Stimulated activated CD8-positive, alpha-beta memory T cell treated with anti-CD3 and anti-CD28 coated beads, Interleukin-15, amount 100 ng/mL, for 24 hours (primary cell): ENCODE results near the gene NKX2-1.
"Not testable (repeated sequence)": the region's sequence is repeated elsewhere in the genome, so short reads cannot be mapped to it uniquely, and the experiment has no call there.

Source experiments
- DNase-seq: peaks from one replicate; pipeline ENCODE4 v3.0.0-alpha.2; 2020; ENCODE audit warnings: low read depth

NKX2-1 gene

DNA sequence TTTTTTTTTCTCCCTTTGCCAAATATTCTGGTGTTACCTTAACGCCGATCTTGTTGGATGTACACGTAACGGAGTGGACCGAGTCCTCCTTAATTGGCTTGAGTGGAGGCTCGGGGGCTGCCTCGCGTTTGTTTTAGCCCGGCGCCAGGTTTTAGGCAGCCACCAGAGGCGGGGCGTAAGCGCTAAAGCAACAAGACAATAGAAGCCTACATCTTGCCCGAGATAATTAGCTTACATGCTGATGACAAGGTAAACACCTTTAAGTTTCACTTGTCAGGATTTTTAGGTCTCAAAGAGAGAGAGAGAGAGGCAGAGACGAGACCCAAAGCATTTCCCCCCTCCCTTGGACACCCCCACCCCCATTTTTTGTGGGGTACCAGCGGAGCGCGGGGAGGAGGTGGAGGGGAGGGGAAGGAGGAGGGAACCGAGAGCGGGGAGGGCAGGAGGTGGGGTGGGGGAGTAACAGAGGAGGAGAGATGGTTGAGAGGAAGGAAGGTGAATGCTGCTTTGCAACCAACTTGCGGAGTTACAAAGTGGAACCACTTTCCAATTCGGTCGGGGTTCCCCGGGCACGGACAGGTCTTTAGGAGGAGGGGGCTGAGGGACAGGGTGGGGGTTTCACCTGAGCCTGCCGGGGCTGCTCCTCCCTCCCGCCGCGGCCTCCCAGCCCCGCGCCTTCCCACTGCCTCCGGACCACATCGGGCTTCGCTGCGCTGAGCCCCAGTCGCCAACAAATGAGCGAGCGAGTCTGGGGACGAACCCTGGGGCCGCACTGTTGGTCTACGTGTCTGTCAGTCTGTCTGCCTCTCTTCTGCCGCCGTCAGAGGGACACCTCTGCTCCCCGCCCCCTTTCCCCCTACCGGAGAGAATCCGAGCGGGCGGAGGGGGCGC is at the start of gene NKX2-1:
Gene NKX2-1 (minus strand): TSS at position 802 of the 891 bp plus-strand sequence. CDS start 103 bp downstream, at position 699.
- no peak for DNase-seq

GRCh38 chr14:36556811-36557433 is 36.9 kb upstream of the NKX2-1 start:
- no peak for DNase-seq

DNA sequence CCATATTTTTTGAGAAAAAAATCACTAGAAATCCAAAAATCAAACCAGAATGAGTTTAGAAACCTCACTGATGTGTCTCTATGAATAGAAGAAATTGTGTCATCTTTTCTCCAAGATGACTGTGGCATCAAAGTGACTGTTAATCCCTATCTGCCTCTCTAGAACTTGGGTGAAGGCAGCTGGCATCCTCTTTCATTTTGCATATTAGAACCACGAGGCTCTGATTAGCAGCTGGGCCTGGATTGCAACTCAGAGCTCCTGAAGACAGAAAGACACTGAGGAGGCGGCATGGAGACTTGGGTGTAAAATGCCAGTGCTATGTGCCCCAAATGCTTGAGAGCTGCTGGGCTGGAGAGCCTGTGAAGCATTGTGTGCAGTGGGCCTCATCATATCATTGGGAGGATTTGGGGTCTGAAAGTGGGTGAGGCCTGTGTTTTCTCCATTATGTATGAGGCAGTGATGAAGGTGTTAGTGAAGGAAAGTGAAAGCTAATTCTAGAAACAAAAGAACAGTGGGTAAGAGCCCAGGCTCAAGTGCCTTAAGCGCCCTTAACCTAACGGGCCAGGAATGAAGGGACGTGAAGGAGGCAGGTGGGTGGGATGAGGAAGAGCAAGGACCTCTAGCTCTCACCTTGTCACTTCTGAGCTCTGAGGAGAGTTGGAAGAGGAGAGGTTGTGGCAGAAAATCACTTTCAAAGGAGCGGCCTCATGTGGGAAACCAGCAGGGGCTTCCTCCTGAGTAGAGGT is 36.1 kb upstream of the NKX2-1 start:
- DNase-seq = no peak

DNA sequence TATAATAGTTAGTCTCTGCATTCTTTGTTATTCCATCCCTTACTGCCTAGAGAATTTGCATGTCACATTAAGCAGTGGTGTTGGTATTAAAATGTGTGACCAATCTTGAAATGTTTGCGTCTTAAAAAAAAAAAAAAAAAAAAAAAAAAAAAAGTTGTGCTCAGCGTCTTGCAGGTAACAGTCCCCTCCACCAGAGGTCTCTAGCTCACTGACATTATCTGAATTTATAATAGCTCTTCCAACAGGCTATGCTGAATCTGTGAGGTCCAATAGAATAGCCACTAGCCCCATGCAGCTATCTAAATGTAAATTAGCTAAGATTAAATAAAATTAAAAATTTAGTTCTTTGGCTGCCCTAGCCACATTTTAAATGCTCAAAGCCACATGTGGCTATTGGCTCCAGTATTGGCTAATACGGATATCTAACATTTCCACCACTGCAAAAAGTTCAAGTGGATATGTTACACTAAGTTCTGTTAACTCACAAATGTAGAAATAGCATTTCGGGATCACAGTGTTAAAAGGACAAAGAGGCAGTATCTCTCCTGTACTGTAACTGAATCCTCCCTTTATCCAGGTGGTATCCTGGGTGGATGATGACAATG is 33.7 kb upstream of the NKX2-1 start:
- no peak for DNase-seq

DNA sequence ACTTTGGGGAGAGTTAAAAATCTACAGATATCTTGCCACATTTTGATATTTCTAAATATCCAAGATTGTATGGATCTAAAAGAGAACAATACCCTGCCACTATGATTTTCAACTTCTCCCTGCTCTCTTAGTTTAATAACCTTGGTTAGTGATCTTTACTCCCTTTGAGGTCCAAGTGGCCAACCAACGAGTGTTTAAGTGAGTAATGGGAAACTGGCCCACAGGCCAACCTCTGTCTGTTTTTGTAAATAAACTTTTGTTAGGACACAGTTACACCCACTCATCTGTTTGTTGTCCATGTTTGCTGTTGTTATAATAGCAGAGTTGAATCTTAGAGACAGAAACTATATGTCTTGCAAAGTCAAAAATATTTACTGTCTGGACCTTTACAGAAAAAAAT is 30.9 kb upstream of the NKX2-1 start:
- DNase-seq = no peak

DNA sequence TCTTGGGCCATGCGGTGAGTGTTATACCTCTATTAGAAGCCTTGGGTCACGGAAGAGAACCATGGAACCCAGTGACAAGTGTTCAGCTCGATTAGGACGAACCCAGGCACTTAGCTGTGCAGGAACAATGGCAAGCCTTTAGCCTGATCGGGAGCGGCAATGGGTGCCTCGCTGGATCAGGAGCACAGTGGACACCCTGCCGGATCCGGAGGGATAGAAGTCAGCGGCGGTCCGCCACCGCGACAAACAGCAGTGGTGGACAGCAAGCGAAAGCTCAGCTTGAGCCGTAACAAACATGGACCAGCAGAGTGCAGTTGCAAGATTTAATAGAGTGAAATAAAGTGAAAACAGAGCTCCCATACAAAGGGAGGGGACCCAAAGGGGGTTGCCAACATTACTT is 24.2 kb upstream of the NKX2-1 start:
- not testable (repeated sequence) for DNase-seq

DNA sequence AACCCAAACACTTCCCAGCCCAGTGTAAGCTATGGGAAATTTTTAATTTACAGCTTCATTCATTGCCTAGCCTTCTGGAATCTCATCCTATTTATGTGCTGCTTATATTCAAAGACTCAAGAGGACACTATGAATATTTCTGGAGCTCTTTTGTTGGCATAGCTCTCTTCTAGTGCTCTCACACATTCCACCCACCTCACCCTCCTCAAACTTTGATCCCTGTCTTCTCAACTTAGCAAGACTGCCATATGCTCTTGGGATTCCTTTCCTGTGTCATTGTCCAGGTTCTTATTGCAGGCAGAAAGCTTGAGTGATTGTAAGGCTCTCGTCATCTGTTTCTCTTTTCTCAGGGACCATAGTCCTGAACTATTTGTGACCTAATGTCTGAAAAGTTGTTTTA is 18.0 kb upstream of the NKX2-1 start:
- DNase-seq = no peak

DNA sequence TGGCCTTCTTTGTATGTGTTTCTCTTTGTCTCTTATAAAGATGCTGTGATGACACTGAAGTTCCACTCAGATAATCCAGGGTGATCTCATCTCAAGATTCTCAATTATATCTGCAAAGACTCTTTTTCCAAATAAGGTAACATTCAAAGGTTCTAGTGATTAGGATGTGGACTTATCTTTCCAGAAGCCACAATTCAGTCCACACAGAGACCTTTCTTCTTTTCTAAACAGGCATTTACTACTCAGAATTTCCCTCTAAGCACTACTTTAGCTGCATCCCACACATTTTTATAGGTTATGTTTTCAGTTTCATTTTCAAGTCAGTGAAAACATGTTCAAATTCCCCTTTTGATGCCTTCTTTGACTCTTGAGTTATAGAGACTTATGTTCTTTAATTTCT is 9.0 kb upstream of the NKX2-1 start:
- DNase-seq = no peak

- DNase-seq = no peak
These were observed 5.7 kb upstream of the NKX2-1 start for GRCh38 chr14:36525746-36526099.

- no peak for DNase-seq
These were observed 5.1 kb upstream of the NKX2-1 start for GRCh38 chr14:36524874-36525745.

DNA sequence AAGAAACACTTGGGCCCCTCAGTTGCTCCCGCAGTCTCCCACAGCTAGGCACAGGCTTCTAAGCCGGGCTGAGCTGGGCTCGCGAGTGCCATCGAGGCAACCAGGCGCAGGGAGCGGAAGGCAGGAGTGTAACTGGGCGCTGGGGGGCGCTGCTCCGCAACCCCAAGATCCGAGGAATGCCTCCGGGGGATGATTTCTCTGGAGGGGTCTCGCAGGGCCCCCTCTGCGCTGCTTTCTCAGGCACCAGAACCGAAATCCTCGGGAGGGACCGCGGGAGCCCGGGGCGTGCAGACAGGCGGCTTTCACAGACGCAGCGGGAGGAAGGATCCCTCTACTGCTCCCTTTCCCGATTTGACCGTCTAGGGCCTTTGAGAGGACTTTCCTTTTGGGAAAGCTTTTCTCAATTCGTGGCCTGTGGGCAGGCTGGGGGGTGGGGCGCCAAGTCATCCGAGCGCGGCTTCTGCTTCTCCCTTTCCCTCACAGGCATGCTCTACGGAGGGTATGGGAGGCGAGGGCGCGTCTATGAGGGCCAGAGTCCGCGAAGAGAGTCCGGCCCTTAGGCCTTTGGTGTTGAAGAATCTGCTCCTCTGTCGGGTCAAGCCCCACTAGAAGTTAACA is 4.3 kb upstream of the NKX2-1 start:
- DNase-seq = no peak

DNA sequence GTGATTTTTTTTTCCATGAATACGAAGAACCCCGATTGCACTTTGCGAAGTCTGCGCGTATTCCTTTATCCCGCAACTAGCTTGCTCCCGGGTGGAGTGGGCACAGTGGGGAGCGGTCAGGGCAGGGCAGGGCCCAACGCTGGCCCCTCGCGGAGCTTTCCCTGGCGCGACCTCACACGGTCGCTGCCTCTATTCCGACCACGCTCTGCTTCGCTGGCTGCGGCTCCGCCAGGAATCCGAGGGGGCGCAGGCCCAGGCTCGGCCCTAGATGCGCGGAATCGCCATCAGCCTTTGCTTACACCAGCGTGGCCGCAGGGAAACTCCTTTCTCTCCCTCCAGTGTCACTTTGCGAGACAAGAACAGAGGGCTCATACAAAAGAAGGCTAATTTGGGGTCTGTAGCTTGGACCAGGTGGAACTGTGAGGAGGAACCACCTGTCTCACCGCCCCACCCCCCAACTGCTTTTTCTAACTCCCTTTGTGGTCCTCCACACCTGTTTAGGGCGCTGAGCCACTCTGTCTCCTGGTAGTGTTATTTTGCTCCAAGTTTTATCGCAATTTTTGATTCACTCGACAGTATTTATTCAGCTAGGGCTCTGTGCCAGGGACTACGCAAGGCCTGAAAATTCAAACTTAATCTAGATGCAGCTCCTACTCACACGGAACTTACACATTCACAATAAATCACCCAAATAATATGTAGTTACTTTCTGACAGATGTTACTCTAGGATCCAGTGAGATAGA is 3.1 kb upstream of the NKX2-1 start:
- DNase-seq = no peak

- DNase-seq = no peak
These were observed 2.4 kb upstream of the NKX2-1 start for GRCh38 chr14:36522347-36522971.

GRCh38 chr14:36521598-36522345 is 1.7 kb upstream of the NKX2-1 start:
- DNase-seq = no peak

DNA sequence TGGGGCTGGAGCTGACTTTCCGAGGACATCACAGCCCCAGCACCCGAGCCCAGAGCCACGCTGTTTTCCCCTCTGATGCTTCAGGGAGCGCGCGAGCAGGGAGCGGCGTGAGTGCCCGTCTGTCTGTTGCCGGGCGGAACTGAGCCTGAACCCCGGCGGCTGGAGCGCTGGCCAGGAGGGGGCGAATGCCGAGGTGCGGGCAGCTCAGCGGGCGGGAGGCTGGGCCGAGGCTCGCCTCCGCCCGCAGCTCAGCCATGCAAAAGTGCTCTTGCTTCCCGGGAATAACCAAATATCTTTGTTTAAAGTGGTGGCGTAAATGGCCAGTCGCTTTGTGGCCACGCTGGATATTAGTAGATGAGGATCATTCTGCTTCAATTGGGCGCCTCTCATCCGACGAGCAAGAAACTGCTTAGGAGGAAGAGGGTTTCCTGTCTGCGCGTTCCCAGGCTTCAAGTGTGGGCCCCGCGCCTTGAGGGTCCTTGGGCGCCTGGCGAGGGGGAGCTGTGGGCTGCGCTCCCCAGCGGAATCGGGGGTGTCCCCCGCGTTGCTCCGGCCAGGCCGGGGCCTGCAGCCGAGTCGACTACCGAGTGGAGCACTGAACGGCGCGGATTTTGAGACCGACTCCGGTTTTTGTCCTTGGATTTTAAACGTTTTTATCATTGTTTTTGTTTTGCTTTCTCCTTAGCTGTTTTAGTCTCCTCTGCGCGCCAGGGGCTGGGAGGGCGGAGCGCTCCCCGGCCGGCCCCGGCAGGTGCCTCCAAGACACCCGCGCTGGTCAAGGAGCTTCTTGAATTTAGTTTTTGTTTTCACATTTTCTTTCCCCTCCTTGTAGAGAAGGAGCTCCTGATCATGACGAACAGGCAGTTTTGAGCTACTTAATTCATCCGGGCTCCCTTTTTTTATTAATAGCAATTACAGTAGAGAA is 831 bp upstream of the NKX2-1 start:
- DNase-seq = no peak

DNA sequence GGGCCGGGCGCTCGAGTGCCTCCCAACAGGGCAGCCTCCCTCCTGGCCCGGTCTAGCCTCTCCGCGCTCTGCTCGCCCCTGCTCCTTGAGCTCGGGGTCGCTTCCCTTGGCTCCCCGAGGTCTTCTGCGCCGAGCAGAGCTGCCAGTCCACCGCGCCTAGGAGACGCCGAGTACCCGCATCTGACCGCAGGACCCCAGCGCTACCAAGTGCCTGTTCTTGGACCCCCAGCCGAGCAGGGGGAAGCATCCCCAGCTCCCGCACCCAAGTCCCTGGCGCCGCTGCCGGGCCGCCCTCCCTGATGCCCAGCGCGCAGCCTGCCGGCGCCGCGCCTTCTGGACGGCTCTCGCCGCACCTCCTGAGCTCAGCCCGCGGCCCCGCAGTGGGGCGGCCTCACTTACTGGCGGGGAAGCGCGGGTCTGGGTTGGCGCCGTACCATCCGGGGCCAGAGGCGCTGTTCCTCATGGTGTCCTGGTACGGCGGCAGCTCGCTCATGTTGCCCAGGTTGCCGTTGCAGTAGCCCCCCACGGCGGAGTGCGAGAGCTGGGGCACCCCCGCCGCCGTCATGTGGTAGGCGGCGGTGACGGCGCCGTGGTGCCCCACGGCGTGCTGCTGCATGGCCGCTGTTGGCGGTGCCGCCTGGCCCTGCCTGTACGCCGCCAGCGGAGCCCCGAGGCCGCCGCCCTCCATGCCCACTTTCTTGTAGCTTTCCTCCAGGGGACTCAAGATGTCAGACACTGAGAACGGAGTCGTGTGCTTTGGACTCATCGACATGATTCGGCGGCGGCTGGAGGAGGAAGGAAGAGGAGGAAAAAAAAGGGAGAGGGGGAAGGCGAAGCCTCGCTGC is 1.2 kb downstream of the NKX2-1 start:
- DNase-seq = no peak

- DNase-seq = no peak
These were observed 1.9 kb downstream of the NKX2-1 start for GRCh38 chr14:36518031-36518585.
